CD14-positive monocyte (primary cell): ENCODE results near the gene ZNF263. TPM values are rescaled to one million over a fixed set of nuclear protein-coding genes. Genes with fewer than 3 reads are reported as not detected.

Experiments
- DNase-seq, 3 donors: peaks; one replicate each; pipeline ENCODE4 v3.0.0-alpha.2; 2011 to 2022
- H2AFZ ChIP-seq: 2 replicates; pipeline ENCODE4 v1.6.0; 2012; ENCODE audit warnings: mild to moderate bottlenecking, low read depth, low read length, inconsistent platforms; ENCODE audit not compliant: insufficient read depth, poor library complexity, severe bottlenecking
- H3K27ac ChIP-seq, 2 donors: 1 replicate in 1 of 2; 2 replicates in 1 of 2; pipeline ENCODE4 v1.5.1; 2012 to 2013; ENCODE audit warnings: low read length in 2 of 2, control low read depth in 1 of 2, inconsistent platforms in 1 of 2, low read depth in 1 of 2, mild to moderate bottlenecking in 1 of 2
- H3K27me3 ChIP-seq, 2 donors: one replicate each; pipeline versions ENCODE4 v1.6.0 to v1.6.1; 2011 to 2013; ENCODE audit warnings: low read length in 2 of 2; ENCODE audit not compliant: control insufficient read depth in 2 of 2, insufficient read depth in 2 of 2
- H3K36me3 ChIP-seq, 2 donors: replicated peaks in 1 of 2; 1 replicate in 1 of 2; 2 replicates in 1 of 2; pipeline versions ENCODE4 v1.5.1 to v1.6.1; 2012 to 2013; ENCODE audit warnings: low read length in 2 of 2, control low read depth in 1 of 2, inconsistent platforms in 1 of 2, mild to moderate bottlenecking in 1 of 2; ENCODE audit not compliant: insufficient read depth in 2 of 2, control insufficient read depth in 1 of 2
- H3K4me1 ChIP-seq, 2 donors: 1 replicate in 1 of 2; 2 replicates in 1 of 2; pipeline versions ENCODE4 v1.5.1 to v1.6.1; 2012 to 2013; ENCODE audit warnings: low read length in 2 of 2, control low read depth in 1 of 2, inconsistent platforms in 1 of 2, mild to moderate bottlenecking in 1 of 2, moderate library complexity in 1 of 2; ENCODE audit not compliant: insufficient read depth in 2 of 2, control insufficient read depth in 1 of 2
- H3K4me2 ChIP-seq: replicated peaks from 2 replicates; pipeline ENCODE3; 2012; ENCODE audit warnings: low read length, moderate library complexity, mild to moderate bottlenecking; ENCODE audit not compliant: poor library complexity, severe bottlenecking; ENCODE audit errors: extremely low read depth
- H3K4me3 ChIP-seq, 3 experiments: fragments of 200-600 bp in 1 of 3; sonication (generic) in 1 of 3; replicated peaks in 1 of 3; 1 replicate in 2 of 3; 2 replicates in 1 of 3; pipeline ENCODE4 v1.5.1; 2011 to 2013; ENCODE audit warnings: low read length in 3 of 3, mild to moderate bottlenecking in 3 of 3, control low read depth in 2 of 3, low read depth in 2 of 3, inconsistent platforms in 1 of 3, moderate library complexity in 1 of 3
- H3K79me2 ChIP-seq: 2 replicates; pipeline ENCODE4 v1.6.0; 2012; ENCODE audit warnings: mild to moderate bottlenecking, control low read depth, inconsistent platforms, low read length, moderate library complexity; ENCODE audit not compliant: insufficient read depth
- H3K9ac ChIP-seq: 2 replicates; pipeline ENCODE4 v1.6.0; 2017; ENCODE audit warnings: low read length, mild to moderate bottlenecking; ENCODE audit not compliant: insufficient read depth, poor library complexity, severe bottlenecking
- H3K9me3 ChIP-seq, 2 donors: replicated peaks in 1 of 2; 1 replicate in 1 of 2; 2 replicates in 1 of 2; pipeline versions ENCODE4 v1.5.1 to v1.6.1; 2012 to 2013; ENCODE audit warnings: low read length in 2 of 2, control low read depth in 1 of 2; ENCODE audit not compliant: control insufficient read depth in 1 of 2, insufficient read depth in 1 of 2
- H4K20me1 ChIP-seq: 2 replicates; pipeline ENCODE4 v1.6.0; 2012; ENCODE audit warnings: mild to moderate bottlenecking, low read length, control low read depth, moderate library complexity; ENCODE audit not compliant: insufficient read depth
- H3K27ac Mint-ChIP-seq, 7 donors: one replicate each; pipeline ENCODE4 v1.8.0; 2020; ENCODE audit warnings: mild to moderate bottlenecking in 7 of 7, mixed read lengths in 7 of 7, moderate library complexity in 6 of 7, inconsistent platforms in 2 of 7
- H3K27me3 Mint-ChIP-seq, 3 donors: one replicate each; pipeline ENCODE4 v1.8.0; 2021 to 2022; ENCODE audit warnings: low read depth in 3 of 3, mild to moderate bottlenecking in 3 of 3, mixed read lengths in 3 of 3, moderate library complexity in 3 of 3, inconsistent platforms in 1 of 3
- H3K36me3 Mint-ChIP-seq, 2 donors: one replicate each; pipeline ENCODE4 v1.8.0; 2020; ENCODE audit warnings: mixed read lengths in 2 of 2, inconsistent platforms in 1 of 2, mild to moderate bottlenecking in 1 of 2
- H3K4me1 Mint-ChIP-seq: one replicate; pipeline ENCODE4 v1.8.0; 2020; ENCODE audit warnings: mild to moderate bottlenecking, mixed read lengths
- H3K4me3 Mint-ChIP-seq, 2 donors: one replicate each; pipeline ENCODE4 v1.8.0; 2020; ENCODE audit warnings: mild to moderate bottlenecking in 2 of 2, mixed read lengths in 2 of 2, moderate library complexity in 1 of 2
- H3K9me3 Mint-ChIP-seq, 7 donors: one replicate each; pipeline ENCODE4 v1.8.0; 2020 to 2022; ENCODE audit warnings: mixed read lengths in 7 of 7, mild to moderate bottlenecking in 6 of 7, moderate library complexity in 6 of 7, inconsistent platforms in 2 of 7
- CTCF ChIP-seq: fragments of 200-600 bp; IDR thresholded peaks from one replicate; pipeline ENCODE4 v1.8.0; 2022; ENCODE audit warnings: antibody characterized with exemption, mild to moderate bottlenecking
- WGBS: methylation state at CpG from one replicate; pipeline ENCODE4 v1.1.5; 2013; ENCODE audit warnings: missing lambda C conversion rate; ENCODE audit not compliant: insufficient coverage; 5-methylcytosine and 5-hydroxymethylcytosine counted together
- intact Hi-C, 2 donors: fragments of 100-400 bp; cut with micrococcal nuclease; formaldehyde crosslinking; loops; one replicate each; pipeline versions ENCODE4 v1.15.0 to v1.15.1; 2023
- polyA plus RNA-seq, 3 donors: library from polyadenylated mRNA; depleted of rRNA in 1 of 3; unstranded in 2 of 3; stranded (reverse) in 1 of 3; fragments of 300-500 nt in 2 of 3; fragments of >200 nt in 1 of 3; fragmentation: Illumina TruSeq in 2 of 3; gene quantifications; 1 replicate in 2 of 3; 2 replicates in 1 of 3; pipeline ENCODE4 v1.2.3, GENCODE V29; 2012 to 2021

The ZNF263 gene
- polyA plus RNA-seq, 3 donors, result 11.5 to 21.5 (median 13.1) TPM

DNA sequence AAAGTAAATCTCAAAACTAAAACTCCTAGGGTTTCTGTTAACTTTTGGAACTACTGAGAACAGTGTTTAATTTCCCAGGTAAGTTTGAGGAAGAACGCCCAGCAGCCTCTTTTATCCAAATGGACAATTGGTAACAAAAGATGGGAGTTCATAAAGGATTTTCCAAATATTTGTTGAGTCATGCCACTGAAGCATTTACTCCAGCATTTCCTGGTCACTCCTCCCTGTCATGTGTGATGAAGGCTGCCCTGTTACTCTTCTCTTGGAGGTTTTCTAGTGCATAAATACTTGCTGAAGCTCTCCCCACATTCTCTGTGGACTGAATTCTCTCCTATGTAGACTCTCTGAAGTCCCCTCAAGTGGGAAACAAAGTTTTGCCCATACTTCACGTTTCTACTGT lies 38.5 kb downstream of the ZNF263 start:
- no peak overlapping the region for H3K27ac ChIP-seq
- H3K79me2 ChIP-seq, result no peaks in the 10 kb centered on the region
- intact Hi-C loops, result no loop called here
- no peak overlapping the region for H3K27ac Mint-ChIP-seq
- TF ChIP-seq CTCF, result no peak
- no peaks in the 10 kb centered on the region for H3K4me1 ChIP-seq
- H3K9me3 Mint-ChIP-seq, result peaks cover 47 to 93% (median 83%) of the 10 kb centered on the region in 7 donors
- H3K9ac ChIP-seq, result no peak overlapping the region
- peaks cover 0 to 2% (median 2%) of the 10 kb centered on the region in 3 donors for H3K27me3 Mint-ChIP-seq
- peaks cover 67 to 76% of the 10 kb centered on the region in 2 donors for H3K9me3 ChIP-seq
- H3K27me3 ChIP-seq, result no peaks in the 10 kb centered on the region
- no peak overlapping the region for H2AFZ ChIP-seq
- no peaks in the 10 kb centered on the region for H3K4me1 Mint-ChIP-seq
- 67% methylated on average over 1 of the region's 2 CpGs for WGBS
- H3K4me3 Mint-ChIP-seq, result no peak overlapping the region
- peaks cover 4 to 14% of the 10 kb centered on the region in 2 donors for H3K36me3 ChIP-seq
- no peak overlapping the region for H3K4me2 ChIP-seq
- H3K36me3 Mint-ChIP-seq, result peaks cover 11 to 15% of the 10 kb centered on the region in 2 donors
- DNase-seq, result no peak
- H4K20me1 ChIP-seq, result no peaks in the 10 kb centered on the region
- no peak overlapping the region for H3K4me3 ChIP-seq

DNA sequence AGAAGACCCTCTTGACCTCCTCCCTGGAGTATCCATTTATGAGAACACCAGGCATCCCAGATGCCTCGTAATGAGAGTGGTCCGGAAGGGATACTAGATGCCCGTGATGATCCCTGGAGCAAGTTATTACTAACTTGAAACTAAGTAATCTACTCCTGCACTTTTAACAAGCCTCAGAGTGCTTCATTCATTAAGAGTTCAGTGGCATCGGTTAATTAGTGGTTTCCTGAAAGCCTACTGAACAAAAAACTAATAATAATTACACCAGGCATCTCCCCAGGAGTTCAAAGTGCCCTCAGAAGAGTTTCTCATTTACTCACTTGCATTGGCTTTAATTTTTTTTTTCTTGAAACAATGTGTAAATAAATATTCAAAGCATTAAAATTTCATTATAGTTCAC lies 44.2 kb downstream of the ZNF263 start:
- Histone ChIP-seq H3K27me3 (no peaks in the 10 kb centered on the region), H3K4me2 (no peak overlapping the region), H3K36me3 (no peaks in the 10 kb centered on the region), H3K9me3 (peaks cover 29 to 37% of the 10 kb centered on the region in 2 donors), H3K27ac (no peak overlapping the region), H4K20me1 (no peaks in the 10 kb centered on the region), H2AFZ (no peak overlapping the region), H3K4me3 (no peak overlapping the region), H3K79me2 (no peaks in the 10 kb centered on the region), H3K4me1 (no peaks in the 10 kb centered on the region), H3K9ac (no peak overlapping the region)
- no peaks in the 10 kb centered on the region for H3K4me1 Mint-ChIP-seq
- H3K4me3 Mint-ChIP-seq, result no peak overlapping the region
- intact Hi-C loops, result no loop called here
- no peaks in the 10 kb centered on the region for H3K36me3 Mint-ChIP-seq
- no peak for DNase-seq
- 92% methylated on average over 2 of the region's 4 CpGs for WGBS
- H3K9me3 Mint-ChIP-seq, result peaks cover 11 to 68% (median 53%) of the 10 kb centered on the region in 7 donors
- H3K27me3 Mint-ChIP-seq, result peaks cover 0 to 2% (median 2%) of the 10 kb centered on the region in 3 donors
- no peak overlapping the region for H3K27ac Mint-ChIP-seq
- no peak for TF ChIP-seq CTCF
